8988T (cell line): ENCODE data around the gene CAB39L.

Experiments
- DNase-seq: peaks from one replicate; pipeline ENCODE4 v3.0.0; 2011

CAB39L gene

DNA sequence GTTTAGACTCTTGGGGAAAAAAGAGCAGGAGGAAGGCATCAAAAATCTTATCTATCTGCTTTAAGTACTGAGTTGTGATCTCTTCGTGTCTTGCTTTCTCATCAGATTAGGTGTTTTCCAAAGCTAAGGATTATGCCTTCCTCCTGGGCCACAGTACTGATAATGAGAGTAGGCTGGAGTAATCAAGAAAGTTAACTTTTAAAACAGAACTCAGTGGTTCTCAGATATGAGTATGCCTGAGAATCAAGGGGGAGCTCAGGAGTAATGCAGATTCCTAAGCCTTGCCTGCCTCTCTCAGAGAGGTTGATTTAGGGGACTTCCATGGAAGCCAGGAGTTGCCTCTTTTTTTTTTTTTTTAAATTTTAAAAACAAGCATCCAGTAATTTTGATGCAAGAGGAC lies 172.6 kb downstream of the CAB39L start:
- no peak for DNase-seq

GRCh38 chr13:49265822-49266221 lies 178.0 kb downstream of the CAB39L start:
- DNase-seq: no peak

DNA sequence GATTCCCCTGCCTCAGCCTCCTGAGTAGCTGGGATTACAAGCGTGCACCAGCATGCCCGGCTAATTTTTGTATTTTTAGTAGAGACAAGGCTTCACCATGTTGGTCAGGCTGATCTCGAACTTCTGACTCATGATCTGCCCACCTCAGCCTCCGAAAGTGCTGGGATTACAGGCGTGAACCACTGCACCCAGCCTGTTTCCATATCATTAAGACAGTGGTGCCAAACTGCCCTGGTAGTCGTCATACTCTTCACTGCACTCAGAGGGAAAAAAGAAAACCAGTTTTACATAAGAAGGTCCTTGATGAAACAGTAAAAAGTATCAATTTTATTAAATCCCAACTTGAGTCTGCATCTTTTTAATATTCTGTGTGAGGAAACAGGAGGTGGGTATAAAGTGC lies 181.2 kb downstream of the CAB39L start:
- DNase-seq: no peak

GRCh38 chr13:49259586-49259985 lies 184.3 kb downstream of the CAB39L start:
- no peak for DNase-seq
